HG03175 (cell line): ENCODE measurements around the gene PPP1R12C.

Experiments
- ATAC-seq: cut with Tn5 transposase; IDR thresholded peaks from one replicate; pipeline ENCODE4 v1.9.1; 2021; ENCODE audit warnings: mild to moderate bottlenecking, moderate library complexity; ENCODE audit not compliant: unreplicated experiment

Gene PPP1R12C

DNA sequence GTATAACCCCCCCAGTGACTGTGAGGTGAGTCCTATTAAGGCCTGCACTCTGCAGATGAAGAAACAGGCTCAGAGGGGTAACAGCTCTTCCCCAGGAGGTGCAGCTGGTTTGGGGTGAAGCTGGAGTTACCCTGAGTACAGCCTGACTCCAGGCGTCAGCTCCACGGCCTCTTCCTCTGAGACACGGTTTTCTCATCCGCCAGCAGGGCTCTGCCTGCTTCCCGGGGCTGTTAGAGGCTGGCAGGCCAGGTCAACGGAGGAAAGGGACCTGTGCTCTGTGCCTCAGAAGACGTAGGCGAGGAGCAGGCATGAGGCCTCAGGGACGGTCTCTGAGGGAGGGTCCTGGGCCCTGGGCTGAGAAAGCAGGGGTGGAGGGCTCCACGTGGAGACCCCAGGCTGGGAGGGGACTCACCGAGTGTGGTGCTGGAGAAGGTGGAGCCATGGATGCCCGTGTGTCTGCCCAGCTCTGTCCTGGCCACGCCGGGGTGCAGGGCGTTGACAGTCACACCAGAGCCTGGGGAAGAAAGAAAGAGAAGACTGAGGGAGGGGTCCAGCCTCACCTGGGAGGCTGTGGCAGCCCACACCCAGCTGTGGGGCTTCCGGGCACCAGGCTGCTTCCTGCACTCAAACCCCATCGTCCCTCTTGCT is 70.3 kb downstream of the PPP1R12C start:
- no peak for ATAC-seq

DNA sequence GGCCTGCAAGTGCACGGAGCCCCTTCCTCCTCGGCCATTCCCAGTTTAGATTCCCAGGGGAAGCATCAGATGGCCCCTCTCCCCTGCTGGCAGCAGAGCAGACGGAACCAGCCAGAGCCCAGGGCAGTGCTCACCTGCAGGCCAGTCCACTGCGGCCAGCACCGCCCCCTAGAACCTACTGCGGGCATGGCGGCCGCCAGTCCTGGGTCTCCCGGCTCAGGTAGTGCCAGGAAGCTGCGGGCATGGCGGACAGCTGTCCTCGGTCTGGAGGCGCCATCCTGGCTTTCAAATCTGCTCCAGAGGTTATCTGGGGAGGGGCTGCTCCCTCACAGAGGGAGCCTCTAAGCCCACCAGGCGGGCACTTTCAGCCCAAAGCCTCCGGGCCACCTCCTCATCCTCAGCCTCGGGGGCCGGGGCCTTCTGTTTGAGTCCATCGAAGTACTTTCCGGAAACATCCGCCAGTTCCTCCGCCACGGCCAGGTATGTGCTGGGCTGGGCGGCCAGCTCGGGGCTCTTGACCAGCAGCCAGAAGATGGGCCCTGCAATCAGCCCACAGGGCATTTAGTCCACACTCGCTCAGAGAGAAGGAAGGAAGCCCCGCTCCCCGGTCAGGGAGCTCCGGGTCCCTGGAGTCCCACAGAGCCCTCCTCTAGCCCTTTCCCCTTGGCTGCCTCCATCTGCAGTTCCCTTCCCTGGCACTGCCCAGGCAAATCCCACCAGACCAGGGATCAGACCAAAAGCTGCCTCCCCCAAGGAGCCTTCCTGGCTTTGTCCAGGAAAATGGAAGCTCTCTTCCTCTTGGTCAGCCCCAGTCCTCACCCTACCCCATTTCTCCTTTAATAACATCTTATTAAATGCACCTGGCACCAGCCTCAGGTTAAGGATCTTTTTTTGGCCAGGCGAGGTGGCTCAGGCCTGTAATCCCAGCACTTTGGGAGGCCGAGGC is 72.4 kb downstream of the PPP1R12C start:
- ATAC-seq, result no peak

DNA sequence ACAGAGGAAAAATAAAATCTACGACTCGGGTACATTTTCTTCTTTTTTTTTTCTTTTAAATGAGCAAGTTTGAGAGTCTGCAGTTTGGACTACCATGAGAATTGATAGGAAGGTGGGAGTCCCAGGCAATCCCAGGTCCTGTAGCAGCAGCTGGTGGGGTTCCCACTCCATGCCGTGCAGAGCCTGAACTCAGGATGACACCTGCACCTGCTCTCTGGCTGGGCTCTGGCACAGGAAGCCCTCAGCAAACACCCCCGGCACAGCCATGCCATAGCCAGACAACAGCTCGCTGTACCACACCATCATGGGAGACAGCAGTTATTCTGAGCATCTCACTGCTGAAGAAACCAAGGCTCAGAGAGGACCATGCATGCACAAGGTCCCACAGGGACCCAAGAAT is 73.2 kb downstream of the PPP1R12C start:
- no peak for ATAC-seq

DNA sequence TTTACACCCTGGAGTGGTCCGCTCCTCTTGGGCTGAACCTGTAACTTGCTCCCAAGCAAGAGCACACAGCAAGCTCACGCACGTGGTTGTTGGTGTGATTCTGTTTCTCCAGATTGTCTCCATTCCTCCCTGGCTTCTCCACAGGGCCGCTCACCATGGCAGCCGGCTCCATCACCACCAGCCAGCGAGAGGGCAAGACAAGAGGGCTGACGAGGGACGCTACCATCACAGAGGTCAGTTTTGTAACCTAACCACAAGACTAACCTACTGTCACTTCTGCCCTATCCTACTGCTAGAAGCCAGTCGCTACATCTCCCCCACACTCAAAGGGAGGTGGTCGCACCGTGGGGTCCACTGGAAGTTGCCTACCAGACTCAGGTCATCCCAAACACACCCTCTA is 74.7 kb downstream of the PPP1R12C start:
- ATAC-seq, result no peak

DNA sequence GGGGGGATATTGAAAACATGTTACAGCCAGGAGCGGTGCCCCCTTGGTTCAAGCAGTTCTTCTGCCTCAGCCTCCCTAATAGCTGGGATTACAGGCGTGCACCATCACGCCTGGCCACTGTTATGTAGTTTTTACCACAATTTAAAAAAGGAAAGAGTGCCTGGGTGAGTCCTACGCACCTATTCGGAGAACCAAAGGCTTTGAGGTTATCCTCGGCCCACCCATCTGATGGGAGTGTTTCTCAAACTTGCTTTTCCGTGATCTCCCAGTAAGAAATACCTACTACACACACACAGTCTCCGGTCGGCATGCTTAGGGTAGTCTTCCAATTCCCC is 75.1 kb downstream of the PPP1R12C start:
- ATAC-seq, result no peak

DNA sequence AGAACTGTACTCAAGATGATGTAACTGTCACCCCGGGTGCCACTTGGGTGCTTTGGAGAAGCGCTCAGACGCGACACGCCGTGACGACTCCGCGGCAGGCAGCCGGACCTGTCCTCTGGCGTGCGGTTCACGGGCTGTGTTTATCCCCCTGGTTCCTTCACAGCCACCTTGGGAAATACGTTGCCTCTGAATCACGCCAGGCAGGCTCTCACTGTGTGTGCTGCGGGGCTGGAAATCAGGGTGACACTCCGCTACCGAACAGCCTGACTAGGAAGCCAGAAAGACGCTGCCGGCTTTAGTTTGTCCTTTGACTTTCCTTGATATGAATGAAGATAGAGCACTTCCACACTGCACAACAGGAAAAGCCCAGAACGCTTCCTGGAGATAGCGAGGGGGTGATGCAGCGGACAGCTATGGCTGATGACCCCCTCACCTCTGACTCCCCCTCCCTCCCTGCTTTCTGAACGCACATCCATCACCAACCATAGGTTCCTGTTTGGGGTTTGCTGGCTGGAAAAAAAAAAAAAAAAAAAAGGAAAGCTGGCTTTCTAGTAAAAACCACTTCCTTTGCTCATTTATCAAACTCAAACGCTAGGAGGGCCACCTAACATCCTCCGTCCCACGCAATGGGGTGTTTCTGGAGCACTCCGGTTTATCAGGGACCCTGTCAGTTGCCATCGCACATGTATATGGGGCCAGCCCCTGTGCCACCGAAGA is 75.7 kb downstream of the PPP1R12C start:
- no peak for ATAC-seq

DNA sequence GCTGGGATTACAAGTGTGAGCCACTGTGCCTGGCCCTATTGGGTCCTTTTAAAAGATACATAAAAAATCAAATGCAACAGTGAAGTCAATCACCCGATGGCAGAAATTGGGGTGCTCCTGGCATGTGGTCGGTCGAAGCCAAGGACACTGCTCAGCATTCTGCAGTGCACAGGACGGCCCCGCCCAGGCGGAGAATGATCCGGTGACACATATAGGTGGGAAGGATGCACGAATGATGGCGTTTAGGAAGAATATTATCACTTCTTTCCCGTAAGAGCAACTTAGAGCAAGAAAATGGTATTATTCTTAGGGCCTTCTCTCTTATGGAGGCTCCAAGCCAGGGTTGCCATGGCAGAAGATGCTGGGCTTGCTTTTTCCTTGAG is 76.2 kb downstream of the PPP1R12C start:
- ATAC-seq, result no peak
